ENCODE results near the gene CLASP1. TPM values are rescaled to one million over a fixed set of nuclear protein-coding genes. Genes with fewer than 3 reads are reported as not detected.

The CLASP1 gene
- total and polyA plus RNA-seq, 2 of the 8 experiments (the other 6 are each of a cell fraction or from before 2014, with no cell fraction given): 7.3 to 53.9 TPM

- ChIA-PET CTCF (ENCODE audit: partially characterized antibody) (no interaction called here), POLR2A (ENCODE audit: partially characterized antibody) (interaction anchor here (0.8 to 1.6 kb wide), 2 partner anchors 148 to 192 kb away, joined by 3 to 4 read pairs; no protein-coding TSS in a partner anchor)
- H3K56ac ChIP-seq (replicated peaks; ENCODE audit: insufficient read length, low read depth, low read length): no peak overlapping the region
- H3K36me3 ChIP-seq (ENCODE audit: control insufficient read depth in 2 of 4, insufficient read depth in 4 of 4, low read length in 3 of 4): no peaks in the 10 kb centered on the region
- H4K5ac ChIP-seq (ENCODE audit: insufficient read length, low read depth, low read length): no peak overlapping the region
- peaks cover 0 to 11% (median 5%) of the 10 kb centered on the region in 4 experiments; a peak in 3 of 7 replicates for H3K4me1 ChIP-seq (replicated peaks in 1 of 4; ENCODE audit: control insufficient read depth in 3 of 4, insufficient read depth in 4 of 4, low read length in 3 of 4)
- H3K4me2 ChIP-seq (ENCODE audit: insufficient read depth in 1 of 2, low read depth in 2 of 2, low read length in 2 of 2): no peak overlapping the region
- FAIRE-seq (no peak), DNase-seq (ENCODE audit: low read depth in 1 of 2, low spot score in 2 of 2) (no peak)
- no peaks in the 10 kb centered on the region for H3K9me3 ChIP-seq (ENCODE audit: insufficient read depth in 2 of 2, low read depth in 1 of 2, low read length in 1 of 2)
- no peak overlapping the region for H3K23ac ChIP-seq (ENCODE audit: insufficient read length)
- H2BK5ac ChIP-seq (ENCODE audit: low read depth, low read length): no peak overlapping the region
- H3K23me2 ChIP-seq (ENCODE audit: low read depth, low read length): no peaks in the 10 kb centered on the region; the same call in 1 of the 2 replicates
- no peak overlapping the region for H3K9ac ChIP-seq (replicated peaks in 1 of 4; ENCODE audit: extremely low read depth in 1 of 4, low read depth in 3 of 4, low read length in 3 of 4)
- H3K4me3 ChIP-seq (ENCODE audit: extremely low read depth in 1 of 4, insufficient read depth in 2 of 4, low read depth in 3 of 4, low read length in 4 of 4): no peak overlapping the region
- no peak overlapping the region for H4K8ac ChIP-seq (ENCODE audit: extremely low read depth, insufficient read depth, low read length)
- no peak overlapping the region for H3K14ac ChIP-seq (ENCODE audit: insufficient read length)
- H2BK12ac ChIP-seq (ENCODE audit: low read depth, low read length): no peak overlapping the region
- no peak overlapping the region for H3K4ac ChIP-seq (replicated peaks; ENCODE audit: insufficient read length, low read depth, low read length)
- no peak overlapping the region for H3K18ac ChIP-seq (ENCODE audit: extremely low read depth, low read length)
- H2AFZ ChIP-seq (ENCODE audit: low read length): no peak overlapping the region
- H2AK5ac ChIP-seq (ENCODE audit: low read depth, low read length): no peak overlapping the region
- H3K79me1 ChIP-seq (ENCODE audit: low read depth, low read length): peaks cover 3% of the 10 kb centered on the region; the same call in 1 of the 2 replicates
- H3K27me3 ChIP-seq (replicated peaks in 1 of 4; ENCODE audit: control insufficient read depth in 3 of 4, extremely low read depth in 1 of 4, insufficient read depth in 3 of 4, low read length in 3 of 4): no peaks in the 10 kb centered on the region
- no peak overlapping the region for H3K27ac ChIP-seq (ENCODE audit: low read depth, low read length)
- H2BK20ac ChIP-seq (ENCODE audit: low read length): no peak overlapping the region
- no peak overlapping the region for H2BK120ac ChIP-seq (replicated peaks; ENCODE audit: low read depth, low read length)
- H4K20me1 ChIP-seq (replicated peaks in 1 of 2; ENCODE audit: control insufficient read depth in 1 of 2, insufficient read depth in 2 of 2, low read length in 2 of 2): peaks cover 0 to 5% of the 10 kb centered on the region in 2 experiments
- peaks cover 0 to 54% of the 10 kb centered on the region in 2 experiments; a peak in 3 of 4 replicates for H3K79me2 ChIP-seq (ENCODE audit: control insufficient read depth in 1 of 2, insufficient read depth in 2 of 2, low read length in 2 of 2)
- H2BK15ac ChIP-seq (ENCODE audit: low read length): no peak overlapping the region
- no peak overlapping the region for H4K91ac ChIP-seq (replicated peaks; ENCODE audit: insufficient read length, low read length)
- TF ChIP-seq CHD1 (IDR thresholded peaks at IDR 0.05; ENCODE audit: low read depth, low read length): no peak
- TF ChIP-seq RAD21 (IDR thresholded peaks at IDR 0.05 in 1 of 2, conservative IDR thresholded peaks at IDR 0.05 in 1 of 2; ENCODE audit: low read depth in 2 of 2, low read length in 2 of 2): no peak
- TF ChIP-seq, protein P1, sequence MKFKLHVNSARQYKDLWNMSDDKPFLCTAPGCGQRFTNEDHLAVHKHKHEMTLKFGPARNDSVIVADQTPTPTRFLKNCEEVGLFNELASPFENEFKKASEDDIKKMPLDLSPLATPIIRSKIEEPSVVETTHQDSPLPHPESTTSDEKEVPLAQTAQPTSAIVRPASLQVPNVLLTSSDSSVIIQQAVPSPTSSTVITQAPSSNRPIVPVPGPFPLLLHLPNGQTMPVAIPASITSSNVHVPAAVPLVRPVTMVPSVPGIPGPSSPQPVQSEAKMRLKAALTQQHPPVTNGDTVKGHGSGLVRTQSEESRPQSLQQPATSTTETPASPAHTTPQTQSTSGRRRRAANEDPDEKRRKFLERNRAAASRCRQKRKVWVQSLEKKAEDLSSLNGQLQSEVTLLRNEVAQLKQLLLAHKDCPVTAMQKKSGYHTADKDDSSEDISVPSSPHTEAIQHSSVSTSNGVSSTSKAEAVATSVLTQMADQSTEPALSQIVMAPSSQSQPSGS (IDR thresholded peaks at IDR 0.05; ENCODE audit: low read length): no peak
- TF ChIP-seq KDM5A (IDR thresholded peaks at IDR 0.05; ENCODE audit: low read length): no peak
- no peak for TF ChIP-seq CREB1 (IDR thresholded peaks at IDR 0.05)
- TF ChIP-seq ASH2L (IDR thresholded peaks at IDR 0.05; ENCODE audit: low read length): no peak
- no peak for TF ChIP-seq RNF2 (IDR thresholded peaks at IDR 0.05; ENCODE audit: borderline replicate concordance, low read depth, low read length, missing control alignments, poor library complexity, severe bottlenecking)
- no peak for TF ChIP-seq SAP30 (IDR thresholded peaks at IDR 0.05; ENCODE audit: insufficient read depth, insufficient replicate concordance, low read length)
- no peak for TF ChIP-seq POLR2A (IDR thresholded peaks at IDR 0.05; ENCODE audit: control extremely low read depth in 1 of 2, low read depth in 2 of 2, low read length in 2 of 2)
- TF ChIP-seq EGR1 (IDR thresholded peaks at IDR 0.05; ENCODE audit: borderline replicate concordance, low read depth, low read length): no peak
- no peak for TF ChIP-seq YY1 (IDR thresholded peaks at IDR 0.05; ENCODE audit: low read depth, low read length)
- TF ChIP-seq GABPA (IDR thresholded peaks at IDR 0.05; ENCODE audit: borderline replicate concordance, insufficient read depth, low read length): no peak
- no peak for TF ChIP-seq RFX5 (IDR thresholded peaks at IDR 0.05; ENCODE audit: borderline replicate concordance, low read depth, low read length)
Measured at GRCh38 chr2:121534007-121534406, 115.3 kb downstream of the CLASP1 start.

All from H1 (cell line).